ENCODE measurements around the gene ACAP2. TPM values are rescaled to one million over a fixed set of nuclear protein-coding genes. Genes with fewer than 3 reads are reported as not detected.
A peak's percentile ranks its signal among the peaks of the same experiment; 100 is the strongest.

Gene ACAP2
- total RNA-seq, 1 donor from 2014 or later, result 14.3 TPM

DNA sequence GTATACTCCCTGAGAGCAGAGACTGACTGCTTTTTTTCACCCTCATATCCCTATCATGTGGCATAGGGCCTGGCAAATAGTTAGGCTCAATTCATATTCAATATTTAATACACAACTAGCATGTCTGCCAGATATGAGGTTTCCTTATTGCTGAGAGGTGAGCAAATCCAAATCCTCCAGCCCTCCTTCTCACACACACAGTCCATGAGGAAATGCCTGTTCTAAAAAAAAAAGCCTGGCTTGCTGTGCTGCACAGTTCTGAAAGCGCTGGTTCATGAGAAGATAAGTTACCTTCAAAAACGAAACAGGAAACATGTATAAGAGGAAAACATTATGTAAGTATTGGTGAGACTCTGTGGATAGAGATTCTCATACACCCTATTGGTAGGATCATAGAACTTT lies 15.5 kb upstream of the ACAP2 start:
- no peaks in the 10 kb centered on the region for H3K27me3 ChIP-seq (ENCODE audit: low read depth)

DNA sequence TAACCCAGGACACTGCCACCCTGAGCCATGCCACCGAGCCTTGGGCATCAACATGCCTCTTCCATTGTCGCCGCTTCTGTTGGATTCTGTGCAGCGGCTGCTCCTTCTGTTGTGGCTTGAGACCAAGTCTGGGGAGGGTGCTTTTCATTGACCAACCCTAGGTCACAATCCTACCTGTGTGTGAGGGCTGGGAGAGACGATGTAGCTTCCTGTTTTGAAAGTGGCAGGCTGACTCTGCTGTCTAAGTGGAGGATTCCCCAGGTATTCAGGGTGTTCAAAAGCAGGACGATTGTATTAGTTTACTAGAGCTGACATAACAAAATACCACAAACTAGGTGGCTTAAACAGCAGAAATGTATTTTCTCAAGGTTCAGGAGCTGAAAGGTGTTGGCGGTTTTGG lies 13.0 kb upstream of the ACAP2 start:
- no peak for DNase-seq
- Histone ChIP-seq H3K27ac (replicated peaks) (no peak overlapping the region), H3K9me3 (replicated peaks) (no peaks in the 10 kb centered on the region), H3K36me3 (no peaks in the 10 kb centered on the region), H3K4me1 (no peaks in the 10 kb centered on the region), H3K4me3 (no peak overlapping the region), H3K27me3 (ENCODE audit: low read depth) (no peaks in the 10 kb centered on the region)
- TF ChIP-seq, protein P1, sequence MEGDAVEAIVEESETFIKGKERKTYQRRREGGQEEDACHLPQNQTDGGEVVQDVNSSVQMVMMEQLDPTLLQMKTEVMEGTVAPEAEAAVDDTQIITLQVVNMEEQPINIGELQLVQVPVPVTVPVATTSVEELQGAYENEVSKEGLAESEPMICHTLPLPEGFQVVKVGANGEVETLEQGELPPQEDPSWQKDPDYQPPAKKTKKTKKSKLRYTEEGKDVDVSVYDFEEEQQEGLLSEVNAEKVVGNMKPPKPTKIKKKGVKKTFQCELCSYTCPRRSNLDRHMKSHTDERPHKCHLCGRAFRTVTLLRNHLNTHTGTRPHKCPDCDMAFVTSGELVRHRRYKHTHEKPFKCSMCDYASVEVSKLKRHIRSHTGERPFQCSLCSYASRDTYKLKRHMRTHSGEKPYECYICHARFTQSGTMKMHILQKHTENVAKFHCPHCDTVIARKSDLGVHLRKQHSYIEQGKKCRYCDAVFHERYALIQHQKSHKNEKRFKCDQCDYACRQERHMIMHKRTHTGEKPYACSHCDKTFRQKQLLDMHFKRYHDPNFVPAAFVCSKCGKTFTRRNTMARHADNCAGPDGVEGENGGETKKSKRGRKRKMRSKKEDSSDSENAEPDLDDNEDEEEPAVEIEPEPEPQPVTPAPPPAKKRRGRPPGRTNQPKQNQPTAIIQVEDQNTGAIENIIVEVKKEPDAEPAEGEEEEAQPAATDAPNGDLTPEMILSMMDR (IDR thresholded peaks at IDR 0.05; ENCODE audit: borderline replicate concordance), result no peak
- intact Hi-C loops (cut with micrococcal nuclease), result no loop called here

More for the DNA sequence above, 15.5 kb upstream of the ACAP2 start:
- TF ChIP-seq, protein P1 (IDR thresholded peaks at IDR 0.05; ENCODE audit: borderline replicate concordance), result no peak
- no peaks in the 10 kb centered on the region for H3K9me3 ChIP-seq (replicated peaks)
- H3K27ac ChIP-seq (replicated peaks), result no peak overlapping the region
- no peaks in the 10 kb centered on the region for H3K36me3 ChIP-seq
- no peaks in the 10 kb centered on the region for H3K4me1 ChIP-seq
- no peak for DNase-seq
- intact Hi-C loops (cut with micrococcal nuclease), result no loop called here
- no peak overlapping the region for H3K4me3 ChIP-seq

DNA sequence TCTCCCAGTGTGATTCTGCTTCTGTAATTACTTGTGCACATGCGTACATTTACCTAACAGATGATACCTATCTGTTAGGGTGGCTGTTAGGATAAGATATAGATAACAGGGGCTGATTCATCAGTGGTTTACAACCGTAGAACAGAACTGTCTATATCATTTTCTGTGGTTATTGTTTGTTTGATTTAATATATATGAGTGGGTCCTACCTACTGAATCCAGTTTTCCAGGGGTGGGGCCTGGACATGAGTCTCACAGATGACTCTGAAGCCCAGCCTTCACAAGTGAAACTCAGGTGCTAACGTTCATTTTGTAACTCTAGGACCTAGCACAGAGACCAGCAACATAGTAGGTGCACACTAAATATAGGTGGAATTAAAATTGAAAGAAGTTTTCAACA lies 10.4 kb upstream of the ACAP2 start:
- intact Hi-C loops (cut with micrococcal nuclease), result no loop called here

DNA sequence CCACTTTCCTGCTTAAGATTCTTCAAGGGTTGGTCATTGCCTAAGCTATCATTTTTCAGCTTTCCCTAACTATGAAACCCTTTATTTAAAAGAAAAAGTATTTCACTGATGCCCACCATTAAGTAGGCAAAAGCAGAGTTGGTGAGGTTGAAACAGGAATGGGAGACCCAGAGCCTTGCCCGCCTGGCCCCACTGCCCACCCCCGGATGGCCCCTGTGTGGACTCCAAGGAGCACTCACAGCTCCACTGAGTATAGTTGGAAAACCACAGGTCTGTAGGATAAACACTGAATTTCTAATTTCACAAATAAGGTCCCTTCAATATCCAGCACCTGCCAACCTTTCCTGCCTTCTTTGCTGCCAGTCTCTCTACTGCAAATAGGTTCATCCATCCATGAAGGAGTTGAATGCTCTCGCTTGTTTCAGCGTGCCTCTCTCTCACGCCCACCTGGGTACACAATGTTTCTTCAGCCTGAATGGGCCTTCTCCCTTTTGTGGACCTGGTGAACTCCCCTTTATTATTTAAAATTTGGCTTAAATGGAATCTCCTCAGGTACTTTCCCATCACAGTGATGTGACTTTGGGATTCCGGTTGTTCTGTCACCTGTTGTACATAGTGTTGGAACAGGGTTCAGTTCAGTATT lies 8.7 kb upstream of the ACAP2 start:
- TF ChIP-seq, protein P1 (IDR thresholded peaks at IDR 0.05; ENCODE audit: borderline replicate concordance), result no peak
- Histone ChIP-seq H3K36me3 (no peaks in the 10 kb centered on the region), H3K27ac (replicated peaks) (no peak overlapping the region), H3K4me1 (no peaks in the 10 kb centered on the region), H3K4me3 (no peak overlapping the region), H3K9me3 (replicated peaks) (no peaks in the 10 kb centered on the region), H3K27me3 (ENCODE audit: low read depth) (no peaks in the 10 kb centered on the region)
- intact Hi-C loops (cut with micrococcal nuclease), result no loop called here
- no peak for DNase-seq

More for the DNA sequence above, 10.4 kb upstream of the ACAP2 start:
- H3K27me3 ChIP-seq (ENCODE audit: low read depth), result no peaks in the 10 kb centered on the region
- no peak for DNase-seq
- H3K4me1 ChIP-seq, result no peaks in the 10 kb centered on the region
- no peaks in the 10 kb centered on the region for H3K36me3 ChIP-seq
- H3K4me3 ChIP-seq, result no peak overlapping the region
- H3K9me3 ChIP-seq (replicated peaks), result no peaks in the 10 kb centered on the region
- TF ChIP-seq, protein P1 (IDR thresholded peaks at IDR 0.05; ENCODE audit: borderline replicate concordance), result no peak
- H3K27ac ChIP-seq (replicated peaks), result no peak overlapping the region

DNA sequence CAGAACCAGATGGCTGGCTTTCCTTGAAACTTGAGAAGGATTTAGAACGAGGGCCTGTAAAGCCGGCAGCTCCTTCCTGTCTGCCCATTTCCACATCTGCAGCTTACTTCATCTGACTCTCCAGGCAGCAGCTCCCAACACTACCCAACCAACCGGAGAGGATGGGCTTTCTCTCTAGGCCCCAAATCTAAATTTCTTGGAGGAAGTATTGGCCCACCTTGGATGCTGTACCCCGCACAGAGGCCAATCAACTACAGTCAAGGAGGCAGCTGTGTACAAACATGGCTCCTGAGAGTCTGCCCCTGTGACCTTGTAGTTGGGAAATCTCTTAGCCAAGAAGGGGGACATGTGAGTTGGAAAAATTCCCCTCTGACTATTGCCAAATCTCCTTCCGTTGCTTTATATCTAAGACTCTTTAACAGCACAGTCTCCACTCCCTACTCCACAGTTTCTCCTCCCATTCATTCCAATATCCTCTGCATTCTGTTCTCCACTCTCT lies 8.0 kb upstream of the ACAP2 start:
- no peaks in the 10 kb centered on the region for H3K9me3 ChIP-seq (replicated peaks)
- no peaks in the 10 kb centered on the region for H3K36me3 ChIP-seq
- H3K4me1 ChIP-seq, result no peaks in the 10 kb centered on the region
- TF ChIP-seq, protein P1 (IDR thresholded peaks at IDR 0.05; ENCODE audit: borderline replicate concordance), result no peak
- H3K27me3 ChIP-seq (ENCODE audit: low read depth), result no peaks in the 10 kb centered on the region
- H3K4me3 ChIP-seq, result no peak overlapping the region
- intact Hi-C loops (cut with micrococcal nuclease), result no loop called here
- DNase-seq, result no peak
- peak overlapping the region; percentile 23 for H3K27ac ChIP-seq (replicated peaks)
